OCI-M2 (cell line): Measurements from ENCODE around the gene S1PR4.
"Not testable (repeated sequence)": the region's sequence is repeated elsewhere in the genome, so short reads cannot be mapped to it uniquely, and the experiment has no call there.

Experiments used
- DNase-seq: peaks from one replicate; lab custom pipeline; 2025; ENCODE audit not compliant: unreplicated experiment; lab: John Stamatoyannopoulos, UW

Gene S1PR4

GRCh38 chr19:3176715-3177501 lies 1.7 kb upstream of the S1PR4 start:
- no peak for DNase-seq

GRCh38 chr19:3178973-3179738 lies 587 bp downstream of the S1PR4 start:
- DNase-seq = no peak

GRCh38 chr19:3179739-3180293 lies 1.2 kb downstream of the S1PR4 start:
- DNase-seq = no peak

GRCh38 chr19:3183721-3184641 lies 5.4 kb downstream of the S1PR4 start:
- no peak for DNase-seq

GRCh38 chr19:3184847-3185460 lies 6.4 kb downstream of the S1PR4 start:
- no peak for DNase-seq

GRCh38 chr19:3185461-3186159 lies 7.0 kb downstream of the S1PR4 start, which contains the start of gene NCLN:
Gene NCLN, plus strand, starts transcription at chr19:3185930. Its CDS starts 101 bp downstream, at chr19:3186031.
- DNase-seq = peak; percentile 52

- no peak for DNase-seq
Measured at GRCh38 chr19:3186160-3186688, 7.7 kb downstream of the S1PR4 start.

GRCh38 chr19:3186891-3187661 lies 8.5 kb downstream of the S1PR4 start:
- no peak for DNase-seq

- DNase-seq = no peak
Measured at GRCh38 chr19:3187662-3188511, 9.3 kb downstream of the S1PR4 start.

- no peak for DNase-seq
Measured at GRCh38 chr19:3188627-3189596, 10.3 kb downstream of the S1PR4 start.

GRCh38 chr19:3189702-3190469 lies 11.3 kb downstream of the S1PR4 start:
- DNase-seq = no peak

GRCh38 chr19:3190470-3190770 lies 11.9 kb downstream of the S1PR4 start:
- no peak for DNase-seq

GRCh38 chr19:3190921-3191805 lies 12.6 kb downstream of the S1PR4 start:
- no peak for DNase-seq

GRCh38 chr19:3191806-3192104 lies 13.2 kb downstream of the S1PR4 start:
- not testable (repeated sequence) for DNase-seq

GRCh38 chr19:3192228-3192635 lies 13.7 kb downstream of the S1PR4 start:
- DNase-seq = no peak
